Measurements from ENCODE around the gene ERC1.

- no peak for TF ChIP-seq POLR2A (IDR thresholded peaks at IDR 0.05; ENCODE audit: low read depth)
- TF ChIP-seq CTCF (IDR thresholded peaks at IDR 0.05), result no peak
These were observed 389.3 kb downstream of the ERC1 start for GRCh38 chr12:1380171-1380851.

Measured in esophagus muscularis mucosa (tissue), 3 donors.